Tibial nerve (tissue), 3 donors: ENCODE results near the gene NUP85.

Experiments
- CTCF ChIP-seq, 5 experiments: fragments of 200-600 bp in 3 of 5; fragments of 450-650 bp in 2 of 5; sonication (generic) in 3 of 5; IDR thresholded peaks; one replicate each; pipeline ENCODE4 v1.5.1; 2016 to 2019; ENCODE audit warnings: antibody characterized with exemption in 5 of 5, mild to moderate bottlenecking in 3 of 5, moderate library complexity in 2 of 5
- POLR2A ChIP-seq, 2 donors: fragments of 450-650 bp; IDR thresholded peaks; one replicate each; pipeline ENCODE4 v1.6.1; 2017; ENCODE audit warnings: antibody characterized with exemption in 2 of 2, mild to moderate bottlenecking in 2 of 2, moderate library complexity in 2 of 2

- TF ChIP-seq CTCF (IDR thresholded peaks at IDR 0.05) = no peak
- TF ChIP-seq POLR2A (IDR thresholded peaks at IDR 0.05) = no peak
Observed at GRCh38 chr17:75225016-75225415, 19.5 kb downstream of the NUP85 start.
